CD14-positive monocyte (primary cell): Measurements from ENCODE around the gene SSBP2. TPM values are rescaled to one million over a fixed set of nuclear protein-coding genes. Genes with fewer than 3 reads are reported as not detected.
"Not testable (repeated sequence)": the region's sequence is repeated elsewhere in the genome, so short reads cannot be mapped to it uniquely, and the experiment has no call there.

Experiments used
- DNase-seq, 3 donors: peaks; one replicate each; pipeline ENCODE4 v3.0.0-alpha.2; 2011 to 2022
- H2AFZ ChIP-seq: 2 replicates; pipeline ENCODE4 v1.6.0; 2012; ENCODE audit warnings: mild to moderate bottlenecking, low read depth, low read length, inconsistent platforms; ENCODE audit not compliant: insufficient read depth, poor library complexity, severe bottlenecking
- H3K27ac ChIP-seq, 2 donors: 1 replicate in 1 of 2; 2 replicates in 1 of 2; pipeline ENCODE4 v1.5.1; 2012 to 2013; ENCODE audit warnings: low read length in 2 of 2, control low read depth in 1 of 2, inconsistent platforms in 1 of 2, low read depth in 1 of 2, mild to moderate bottlenecking in 1 of 2
- H3K27me3 ChIP-seq, 2 donors: one replicate each; pipeline versions ENCODE4 v1.6.0 to v1.6.1; 2011 to 2013; ENCODE audit warnings: low read length in 2 of 2; ENCODE audit not compliant: control insufficient read depth in 2 of 2, insufficient read depth in 2 of 2
- H3K36me3 ChIP-seq, 2 donors: replicated peaks in 1 of 2; 1 replicate in 1 of 2; 2 replicates in 1 of 2; pipeline versions ENCODE4 v1.5.1 to v1.6.1; 2012 to 2013; ENCODE audit warnings: low read length in 2 of 2, control low read depth in 1 of 2, inconsistent platforms in 1 of 2, mild to moderate bottlenecking in 1 of 2; ENCODE audit not compliant: insufficient read depth in 2 of 2, control insufficient read depth in 1 of 2
- H3K4me1 ChIP-seq, 2 donors: 1 replicate in 1 of 2; 2 replicates in 1 of 2; pipeline versions ENCODE4 v1.5.1 to v1.6.1; 2012 to 2013; ENCODE audit warnings: low read length in 2 of 2, control low read depth in 1 of 2, inconsistent platforms in 1 of 2, mild to moderate bottlenecking in 1 of 2, moderate library complexity in 1 of 2; ENCODE audit not compliant: insufficient read depth in 2 of 2, control insufficient read depth in 1 of 2
- H3K4me2 ChIP-seq: replicated peaks from 2 replicates; pipeline ENCODE3; 2012; ENCODE audit warnings: low read length, moderate library complexity, mild to moderate bottlenecking; ENCODE audit not compliant: poor library complexity, severe bottlenecking; ENCODE audit errors: extremely low read depth
- H3K4me3 ChIP-seq, 3 experiments: fragments of 200-600 bp in 1 of 3; sonication (generic) in 1 of 3; replicated peaks in 1 of 3; 1 replicate in 2 of 3; 2 replicates in 1 of 3; pipeline ENCODE4 v1.5.1; 2011 to 2013; ENCODE audit warnings: low read length in 3 of 3, mild to moderate bottlenecking in 3 of 3, control low read depth in 2 of 3, low read depth in 2 of 3, inconsistent platforms in 1 of 3, moderate library complexity in 1 of 3
- H3K79me2 ChIP-seq: 2 replicates; pipeline ENCODE4 v1.6.0; 2012; ENCODE audit warnings: mild to moderate bottlenecking, control low read depth, inconsistent platforms, low read length, moderate library complexity; ENCODE audit not compliant: insufficient read depth
- H3K9ac ChIP-seq: 2 replicates; pipeline ENCODE4 v1.6.0; 2017; ENCODE audit warnings: low read length, mild to moderate bottlenecking; ENCODE audit not compliant: insufficient read depth, poor library complexity, severe bottlenecking
- H3K9me3 ChIP-seq, 2 donors: replicated peaks in 1 of 2; 1 replicate in 1 of 2; 2 replicates in 1 of 2; pipeline versions ENCODE4 v1.5.1 to v1.6.1; 2012 to 2013; ENCODE audit warnings: low read length in 2 of 2, control low read depth in 1 of 2; ENCODE audit not compliant: control insufficient read depth in 1 of 2, insufficient read depth in 1 of 2
- H4K20me1 ChIP-seq: 2 replicates; pipeline ENCODE4 v1.6.0; 2012; ENCODE audit warnings: mild to moderate bottlenecking, low read length, control low read depth, moderate library complexity; ENCODE audit not compliant: insufficient read depth
- H3K27ac Mint-ChIP-seq, 7 donors: one replicate each; pipeline ENCODE4 v1.8.0; 2020; ENCODE audit warnings: mild to moderate bottlenecking in 7 of 7, mixed read lengths in 7 of 7, moderate library complexity in 6 of 7, inconsistent platforms in 2 of 7
- H3K27me3 Mint-ChIP-seq, 3 donors: one replicate each; pipeline ENCODE4 v1.8.0; 2021 to 2022; ENCODE audit warnings: low read depth in 3 of 3, mild to moderate bottlenecking in 3 of 3, mixed read lengths in 3 of 3, moderate library complexity in 3 of 3, inconsistent platforms in 1 of 3
- H3K36me3 Mint-ChIP-seq, 2 donors: one replicate each; pipeline ENCODE4 v1.8.0; 2020; ENCODE audit warnings: mixed read lengths in 2 of 2, inconsistent platforms in 1 of 2, mild to moderate bottlenecking in 1 of 2
- H3K4me1 Mint-ChIP-seq: one replicate; pipeline ENCODE4 v1.8.0; 2020; ENCODE audit warnings: mild to moderate bottlenecking, mixed read lengths
- H3K4me3 Mint-ChIP-seq, 2 donors: one replicate each; pipeline ENCODE4 v1.8.0; 2020; ENCODE audit warnings: mild to moderate bottlenecking in 2 of 2, mixed read lengths in 2 of 2, moderate library complexity in 1 of 2
- H3K9me3 Mint-ChIP-seq, 7 donors: one replicate each; pipeline ENCODE4 v1.8.0; 2020 to 2022; ENCODE audit warnings: mixed read lengths in 7 of 7, mild to moderate bottlenecking in 6 of 7, moderate library complexity in 6 of 7, inconsistent platforms in 2 of 7
- CTCF ChIP-seq: fragments of 200-600 bp; IDR thresholded peaks from one replicate; pipeline ENCODE4 v1.8.0; 2022; ENCODE audit warnings: antibody characterized with exemption, mild to moderate bottlenecking
- WGBS: methylation state at CpG from one replicate; pipeline ENCODE4 v1.1.5; 2013; ENCODE audit warnings: missing lambda C conversion rate; ENCODE audit not compliant: insufficient coverage; 5-methylcytosine and 5-hydroxymethylcytosine counted together
- intact Hi-C, 2 donors: fragments of 100-400 bp; cut with micrococcal nuclease; formaldehyde crosslinking; loops; one replicate each; pipeline versions ENCODE4 v1.15.0 to v1.15.1; 2023
- polyA plus RNA-seq, 3 donors: library from polyadenylated mRNA; depleted of rRNA in 1 of 3; unstranded in 2 of 3; stranded (reverse) in 1 of 3; fragments of 300-500 nt in 2 of 3; fragments of >200 nt in 1 of 3; fragmentation: Illumina TruSeq in 2 of 3; gene quantifications; 1 replicate in 2 of 3; 2 replicates in 1 of 3; pipeline ENCODE4 v1.2.3, GENCODE V29; 2012 to 2021

SSBP2 gene
- polyA plus RNA-seq, 3 donors = 29.1 to 55.2 (median 53.4) TPM

GRCh38 chr5:81486711-81487110, 264.2 kb downstream of the SSBP2 start:
- Histone ChIP-seq H4K20me1 (no peaks in the 10 kb centered on the region), H3K9me3 (no peaks in the 10 kb centered on the region), H3K9ac (no peak overlapping the region), H3K79me2 (no peaks in the 10 kb centered on the region), H3K36me3 (no peaks in the 10 kb centered on the region), H3K4me2 (no peak overlapping the region), H3K27me3 (no peaks in the 10 kb centered on the region), H3K4me3 (no peak overlapping the region), H3K4me1 (no peaks in the 10 kb centered on the region), H3K27ac (no peak overlapping the region), H2AFZ (no peak overlapping the region)
- Mint-ChIP-seq H3K36me3 (peaks cover 3 to 5% of the 10 kb centered on the region in 2 donors), H3K27me3 (no peaks in the 10 kb centered on the region), H3K4me3 (no peak overlapping the region), H3K27ac (peak overlapping the region in 1 of 7 donors; percentile 59), H3K9me3 (no peaks in the 10 kb centered on the region), H3K4me1 (no peaks in the 10 kb centered on the region)
- intact Hi-C loops = no loop called here
- TF ChIP-seq CTCF = no peak
- no CpG with 5 or more reads among the region's 3 CpGs for WGBS
- DNase-seq = no peak

- H3K9ac ChIP-seq = no peak overlapping the region
- no peak overlapping the region for H3K27ac ChIP-seq
- no peaks in the 10 kb centered on the region for H3K9me3 Mint-ChIP-seq
- H3K9me3 ChIP-seq = no peaks in the 10 kb centered on the region
- no peak overlapping the region for H3K27ac Mint-ChIP-seq
- H3K36me3 Mint-ChIP-seq = peaks cover 0 to 4% of the 10 kb centered on the region in 2 donors
- H3K36me3 ChIP-seq = no peaks in the 10 kb centered on the region
- peaks cover 0 to 2% (median 1%) of the 10 kb centered on the region in 3 donors for H3K27me3 Mint-ChIP-seq
- no peak overlapping the region for H2AFZ ChIP-seq
- intact Hi-C loops = no loop called here
- DNase-seq = no peak
- no peak overlapping the region for H3K4me2 ChIP-seq
- H3K4me3 Mint-ChIP-seq = no peak overlapping the region
- no peaks in the 10 kb centered on the region for H3K4me1 ChIP-seq
- peaks cover 2% of the 10 kb centered on the region for H3K4me1 Mint-ChIP-seq
- no peaks in the 10 kb centered on the region for H3K79me2 ChIP-seq
- H4K20me1 ChIP-seq = no peaks in the 10 kb centered on the region
- no CpG with 5 or more reads among the region's 2 CpGs for WGBS
- no peaks in the 10 kb centered on the region for H3K27me3 ChIP-seq
- no peak for TF ChIP-seq CTCF
- no peak overlapping the region for H3K4me3 ChIP-seq
These were observed 268.3 kb downstream of the SSBP2 start for GRCh38 chr5:81482595-81482994.

- DNase-seq, H3K9ac ChIP-seq, H3K27ac Mint-ChIP-seq, H3K4me3 Mint-ChIP-seq, H3K4me1 ChIP-seq, H2AFZ ChIP-seq, H3K27ac ChIP-seq, H3K4me1 Mint-ChIP-seq, H3K4me2 ChIP-seq, H3K9me3 ChIP-seq, H4K20me1 ChIP-seq, H3K27me3 Mint-ChIP-seq, H3K9me3 Mint-ChIP-seq, H3K27me3 ChIP-seq, intact Hi-C loops, H3K79me2 ChIP-seq, H3K4me3 ChIP-seq: not testable (repeated sequence)
- H3K36me3 Mint-ChIP-seq = peaks cover 10 to 13% of the 10 kb centered on the region in 2 donors
- peaks cover 10 to 13% of the 10 kb centered on the region in 2 donors for H3K36me3 ChIP-seq
- no CpG with 5 or more reads among the region's 3 CpGs for WGBS
These were observed 277.5 kb downstream of the SSBP2 start for GRCh38 chr5:81473395-81473794.
